Measurements from ENCODE around the gene WAPL. TPM values are rescaled to one million over a fixed set of nuclear protein-coding genes. Genes with fewer than 3 reads are reported as not detected.
A peak's percentile ranks its signal among the peaks of the same experiment; 100 is the strongest.

WAPL gene
- total RNA-seq, 1 experiment from 2014 or later: 48.0 TPM

GRCh38 chr10:86518781-86519180 lies 2.8 kb downstream of the WAPL start:
- Mint-ChIP-seq H3K9me3 (no peaks in the 10 kb centered on the region), H3K36me3 (peaks cover 33% of the 10 kb centered on the region), H3K4me1 (peaks cover 37% of the 10 kb centered on the region), H3K27ac (0 out of 2 replicates have a peak overlapping the region, but pooled peaks have one; percentile 20), H3K4me3 (0 out of 2 replicates have a peak overlapping the region, but pooled peaks have one; percentile 16), H3K27me3 (ENCODE audit: low read depth) (no peaks in the 10 kb centered on the region)
- no peak for DNase-seq (ENCODE audit: low spot score)
- ChIA-PET CTCF (no interaction called here), POLR2A (no interaction called here)
- no peak for TF ChIP-seq ZNF532 (CRISPR knock-in tag; IDR thresholded peaks at IDR 0.05; ENCODE audit: borderline replicate concordance)
- TF ChIP-seq ZNF281 (CRISPR knock-in tag; IDR thresholded peaks at IDR 0.05): no peak
- TF ChIP-seq NR1H2 (CRISPR knock-in tag; IDR thresholded peaks at IDR 0.05): no peak
- ATAC-seq: no peak

GRCh38 chr10:86512137-86512536 lies 9.5 kb downstream of the WAPL start:
- no peak for TF ChIP-seq E2F1 (CRISPR knock-in tag; IDR thresholded peaks at IDR 0.05)
- TF ChIP-seq TCF7 (CRISPR knock-in tag; IDR thresholded peaks at IDR 0.05; ENCODE audit: low read depth): no peak
- TF ChIP-seq KAT7 (CRISPR knock-in tag; IDR thresholded peaks at IDR 0.05; ENCODE audit: borderline replicate concordance): no peak
- TF ChIP-seq TEAD1 (CRISPR knock-in tag; IDR thresholded peaks at IDR 0.05): no peak
- no peak for TF ChIP-seq PRRX2 (CRISPR knock-in tag; IDR thresholded peaks at IDR 0.05)
- no peak for TF ChIP-seq NFATC4 (CRISPR knock-in tag; IDR thresholded peaks at IDR 0.05)
- TF ChIP-seq GTF2I (CRISPR knock-in tag; conservative IDR thresholded peaks at IDR 0.05): no peak
- TF ChIP-seq FOXP1 (CRISPR knock-in tag; IDR thresholded peaks at IDR 0.05; ENCODE audit: borderline replicate concordance): no peak
- TF ChIP-seq ZNF138 (CRISPR knock-in tag; conservative IDR thresholded peaks at IDR 0.05): no peak
- no peak for TF ChIP-seq ARID4B (CRISPR knock-in tag; IDR thresholded peaks at IDR 0.05; ENCODE audit: borderline replicate concordance)
- TF ChIP-seq STAT6 (CRISPR knock-in tag; conservative IDR thresholded peaks at IDR 0.05; ENCODE audit: low read depth): no peak
- TF ChIP-seq ZNF396 (CRISPR knock-in tag; IDR thresholded peaks at IDR 0.05; ENCODE audit: borderline replicate concordance): no peak
- TF ChIP-seq NR2C2 (CRISPR knock-in tag; IDR thresholded peaks at IDR 0.05): no peak
- TF ChIP-seq JAZF1 (CRISPR knock-in tag; IDR thresholded peaks at IDR 0.05): no peak
- TF ChIP-seq CTCF (IDR thresholded peaks at IDR 0.05): no peak
- no peak for TF ChIP-seq ZNF671 (CRISPR knock-in tag; IDR thresholded peaks at IDR 0.05)
- H3K4me3 Mint-ChIP-seq: no peak overlapping the region
- H3K27me3 Mint-ChIP-seq (ENCODE audit: low read depth): no peaks in the 10 kb centered on the region
- ChIA-PET POLR2A (no interaction called here), CTCF (no interaction called here)
- DNase-seq (ENCODE audit: low spot score) (no peak), ATAC-seq (no peak)
- H3K9me3 Mint-ChIP-seq: no peaks in the 10 kb centered on the region
- peak overlapping the region; percentile 73 for H3K27ac Mint-ChIP-seq
- peaks cover 29% of the 10 kb centered on the region for H3K4me1 Mint-ChIP-seq
- H3K36me3 Mint-ChIP-seq: peaks cover 31% of the 10 kb centered on the region

Measured in WTC11 (cell line).